HG02610 (cell line): ENCODE results near the gene MEMO1.
A peak's percentile ranks its signal among the peaks of the same experiment; 100 is the strongest.
"Not testable (repeated sequence)": the region's sequence is repeated elsewhere in the genome, so short reads cannot be mapped to it uniquely, and the experiment has no call there.

ENCODE experiments used
- ATAC-seq: cut with Tn5 transposase; IDR thresholded peaks from one replicate; pipeline ENCODE4 v1.9.1; 2021; ENCODE audit warnings: mild to moderate bottlenecking, moderate library complexity; ENCODE audit not compliant: unreplicated experiment

Gene MEMO1

GRCh38 chr2:32010670-32011484 is at the start of gene MEMO1:
Gene MEMO1 (minus strand): TSS chr2:32011008. CDS start chr2:32010247, 761 bp downstream.
- ATAC-seq = peak; percentile 59

GRCh38 chr2:32060266-32060665 is 49.5 kb upstream of the MEMO1 start:
- no peak for ATAC-seq

DNA sequence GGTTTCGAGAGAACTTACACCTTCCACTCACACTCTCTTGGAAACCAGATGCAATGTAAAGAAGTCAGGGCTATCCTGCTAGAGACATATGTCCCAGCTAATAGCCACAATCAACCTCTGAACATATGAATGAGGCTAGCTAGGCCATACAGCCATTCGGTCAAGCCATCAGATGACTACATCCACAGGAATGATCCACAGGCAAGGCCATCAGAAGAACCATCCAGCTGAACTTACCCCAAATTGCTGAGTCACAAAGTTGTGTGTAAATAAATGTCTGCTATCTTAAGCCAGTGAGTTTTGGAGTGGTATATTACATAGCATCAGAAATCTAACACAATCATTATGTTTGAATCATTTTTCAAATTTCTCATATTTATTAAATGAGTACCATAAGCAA is 47.3 kb upstream of the MEMO1 start:
- ATAC-seq = no peak

DNA sequence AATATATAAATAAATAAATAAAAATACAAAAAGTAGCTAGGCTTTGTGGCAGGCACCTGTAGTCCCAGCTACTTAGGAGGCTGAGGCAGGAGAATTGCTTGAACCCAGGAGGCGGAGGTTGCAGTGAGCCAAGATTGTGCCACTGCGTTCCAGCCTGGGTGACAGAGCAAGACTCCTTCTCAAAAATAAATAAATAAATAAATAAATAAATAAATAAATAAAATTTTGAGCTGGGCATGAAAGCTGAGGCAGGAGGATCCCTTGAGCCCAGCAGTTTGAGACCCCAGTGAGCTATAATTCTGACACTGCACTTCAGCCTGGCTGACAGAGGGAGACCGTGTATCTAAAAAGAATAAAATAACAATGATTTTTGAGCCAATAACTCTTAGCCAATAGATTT is 43.8 kb upstream of the MEMO1 start:
- ATAC-seq = not testable (repeated sequence)

GRCh38 chr2:32051836-32052439 is 41.1 kb upstream of the MEMO1 start:
- ATAC-seq = no peak

GRCh38 chr2:32043561-32043960 is 32.8 kb upstream of the MEMO1 start:
- no peak for ATAC-seq

DNA sequence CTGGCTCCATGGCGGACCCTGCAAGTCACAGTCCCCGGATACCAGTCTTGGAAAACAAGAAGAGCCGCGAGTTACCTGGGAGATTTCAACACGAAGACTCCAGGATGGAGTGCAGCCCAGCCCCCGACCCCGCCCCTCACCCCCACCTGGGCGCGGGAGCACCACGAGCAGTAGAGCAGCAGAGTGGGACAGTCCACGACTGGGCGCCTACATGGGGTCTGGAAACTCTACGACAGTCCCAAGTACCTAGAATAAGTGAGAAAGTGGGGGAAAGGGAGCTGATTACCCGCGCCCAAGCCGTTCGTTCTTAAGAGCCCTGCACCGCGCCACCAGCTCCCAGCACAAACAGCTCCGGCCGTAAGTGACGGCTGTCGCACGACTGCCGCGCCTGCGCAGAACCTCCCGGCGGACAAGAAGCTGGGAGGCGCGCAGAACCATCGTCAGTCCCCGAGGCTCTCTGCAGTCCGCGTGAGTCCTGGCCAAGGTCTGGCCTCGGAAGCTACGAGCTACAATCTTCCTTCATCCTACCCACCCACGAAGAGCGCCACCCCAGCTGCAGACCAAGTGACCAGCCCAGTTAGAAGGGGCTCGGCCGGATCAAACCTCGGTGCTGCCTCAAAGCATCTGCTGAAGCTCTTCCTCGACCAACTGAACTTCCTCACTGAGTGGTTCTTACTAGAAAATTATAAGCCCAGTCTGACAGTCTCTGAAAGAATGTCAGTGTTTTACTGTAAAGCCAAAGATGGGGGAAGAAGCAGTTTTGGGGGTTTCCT is 28.8 kb upstream of the MEMO1 start, which contains the start of gene DPY30:
Gene DPY30 (minus strand): TSS at position 359 of the 773 bp plus-strand sequence. CDS start 349 bp downstream, at position 10.
- peak; percentile 88 for ATAC-seq

DNA sequence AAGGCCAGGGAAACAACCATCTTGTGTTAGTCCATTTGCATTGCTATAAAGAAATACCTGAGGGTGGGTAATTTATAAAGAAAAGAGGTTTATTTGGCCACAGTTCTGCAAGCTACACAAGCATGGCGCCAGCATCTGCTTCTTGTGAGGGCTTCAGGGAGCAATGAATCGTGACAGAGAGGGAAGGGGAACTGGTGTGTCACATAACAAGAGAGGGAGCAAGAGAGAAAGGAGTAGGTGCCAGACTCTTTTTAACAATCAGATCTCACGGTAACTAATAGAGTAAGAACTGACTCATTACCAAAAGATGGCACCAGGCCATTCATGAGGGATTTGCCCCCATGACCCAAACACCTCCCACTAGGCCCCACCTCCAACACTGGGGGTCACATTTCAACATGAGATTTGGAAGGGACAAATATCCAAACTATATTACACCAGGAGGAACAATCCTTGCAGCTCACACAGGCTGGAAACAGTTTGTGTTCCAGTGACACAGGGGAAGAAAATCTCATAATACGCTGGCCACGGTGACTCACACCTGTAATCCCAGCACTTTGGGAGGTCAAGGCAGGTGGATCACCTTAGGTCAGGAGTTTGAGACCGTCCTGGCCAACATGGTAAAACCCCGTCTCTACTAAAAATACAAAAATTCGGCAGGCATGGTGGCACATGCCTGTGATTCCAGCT is 23.5 kb upstream of the MEMO1 start:
- ATAC-seq = not testable (repeated sequence)

- not testable (repeated sequence) for ATAC-seq
These were observed 8.1 kb upstream of the MEMO1 start for GRCh38 chr2:32018789-32019482.

DNA sequence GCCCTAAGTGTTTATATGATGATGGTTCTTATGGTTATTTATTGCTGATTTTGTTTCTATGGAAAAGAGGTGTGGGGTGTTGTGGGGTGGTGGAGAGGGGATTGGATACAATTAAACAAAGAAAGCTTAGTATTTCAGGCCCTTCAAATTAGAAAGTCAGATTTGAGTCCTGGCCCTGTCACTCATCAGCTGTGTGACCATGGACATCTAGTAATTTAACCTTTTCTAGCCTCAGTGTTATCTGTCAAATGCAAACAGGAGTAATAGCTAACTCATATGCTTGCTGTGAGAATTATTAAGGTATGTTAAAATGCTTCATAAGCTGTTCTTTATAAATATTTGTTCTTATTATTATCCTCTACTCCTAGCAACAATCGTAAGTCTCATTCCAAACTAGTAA is 2.1 kb upstream of the MEMO1 start:
- no peak for ATAC-seq

GRCh38 chr2:32011485-32011960 is 715 bp upstream of the MEMO1 start:
- no peak for ATAC-seq

DNA sequence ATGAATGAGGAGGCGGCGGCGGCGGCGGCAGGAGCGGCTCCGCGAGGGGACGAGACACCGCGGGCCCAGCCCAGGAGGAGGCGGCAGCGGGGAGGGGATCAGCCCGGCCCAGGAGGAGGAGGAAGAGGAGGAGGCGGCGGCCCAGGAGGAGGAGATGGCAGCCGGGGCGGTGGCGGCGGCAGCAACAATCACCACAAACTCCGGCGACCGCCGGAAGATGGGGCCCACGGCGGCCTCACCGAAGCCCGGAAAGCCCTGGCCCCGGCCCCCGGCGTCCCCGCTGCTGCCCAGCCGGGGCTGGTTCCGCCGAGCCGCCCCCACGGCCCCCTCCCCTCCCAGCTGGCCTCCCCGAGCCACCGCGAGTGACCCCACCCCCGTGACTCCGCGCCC is 533 bp downstream of the MEMO1 start:
- peak; percentile 56 for ATAC-seq

DNA sequence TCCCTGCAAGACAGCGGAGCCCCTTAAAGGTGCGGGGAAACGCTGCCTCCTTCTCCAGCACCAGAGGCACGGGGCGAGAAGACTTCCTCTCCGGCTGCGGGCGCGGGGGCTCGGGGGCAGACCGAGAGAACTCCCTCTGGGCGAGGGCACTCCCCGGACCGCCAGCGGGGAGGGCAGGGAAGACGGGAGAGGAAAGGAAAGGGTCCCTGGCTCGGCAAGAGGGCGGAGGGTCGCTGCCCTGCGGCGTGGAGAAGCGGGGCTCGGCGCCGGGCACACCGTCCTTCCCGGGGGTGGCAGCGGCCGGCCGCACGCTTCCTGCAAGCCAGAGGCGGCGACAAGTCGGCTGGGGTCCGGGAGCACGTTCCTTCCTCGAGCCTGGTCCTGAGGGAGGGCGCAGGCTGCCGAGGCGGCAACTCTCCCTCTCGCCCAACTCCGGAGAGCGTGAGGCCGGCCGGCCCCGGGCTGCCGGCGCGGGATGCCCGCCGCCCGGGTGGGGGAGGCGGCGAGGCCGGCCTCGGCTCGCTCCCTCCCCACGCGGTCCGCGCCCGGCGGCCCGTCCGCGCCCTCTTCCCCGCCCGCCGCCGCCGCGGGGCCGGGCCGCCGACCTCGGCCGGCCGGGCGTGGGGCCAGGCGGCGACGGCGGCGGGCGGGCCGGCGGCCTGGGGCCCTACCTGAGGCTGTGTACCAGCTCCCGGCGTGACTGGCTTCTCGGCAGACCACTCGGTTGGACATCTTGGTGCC is 1.1 kb downstream of the MEMO1 start:
- peak; percentile 24 for ATAC-seq

DNA sequence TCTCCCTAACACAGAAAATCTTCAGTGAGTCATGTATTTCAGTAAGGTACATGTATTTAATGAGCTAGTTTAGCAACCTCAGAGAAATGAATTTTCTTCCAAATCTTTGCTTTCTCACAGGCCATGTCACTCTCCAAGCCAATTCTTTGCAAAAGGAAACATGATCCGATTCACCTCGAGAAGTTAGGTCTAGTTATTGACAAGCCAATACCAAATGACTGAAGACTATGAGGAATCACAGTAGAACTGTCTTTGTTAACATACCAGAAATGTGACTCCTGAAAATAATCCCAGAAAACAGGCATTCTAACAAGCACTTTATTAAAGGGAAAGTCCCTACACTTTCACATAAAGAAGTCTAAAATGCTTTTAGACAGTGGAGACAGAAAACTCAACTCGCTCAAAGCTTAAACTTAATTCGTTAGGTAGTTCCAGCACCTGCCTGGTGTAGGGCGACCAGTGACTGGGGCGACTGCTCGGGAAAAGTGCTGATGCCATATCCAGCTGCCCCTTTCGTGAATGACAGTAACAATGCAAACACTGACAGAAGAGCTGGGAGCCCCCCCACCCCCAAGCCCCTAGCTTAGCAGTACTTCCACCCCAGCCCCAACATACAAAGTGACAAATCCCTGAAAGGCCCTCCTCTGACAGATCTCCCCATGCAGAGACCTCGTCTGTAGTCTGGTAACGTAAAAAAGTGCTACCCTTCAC is 1.8 kb downstream of the MEMO1 start:
- no peak for ATAC-seq

- no peak for ATAC-seq
These were observed 3.8 kb downstream of the MEMO1 start for GRCh38 chr2:32007121-32007391.

GRCh38 chr2:32005371-32005976 is 5.3 kb downstream of the MEMO1 start:
- ATAC-seq = no peak

GRCh38 chr2:32003791-32004190 is 7.0 kb downstream of the MEMO1 start:
- no peak for ATAC-seq

DNA sequence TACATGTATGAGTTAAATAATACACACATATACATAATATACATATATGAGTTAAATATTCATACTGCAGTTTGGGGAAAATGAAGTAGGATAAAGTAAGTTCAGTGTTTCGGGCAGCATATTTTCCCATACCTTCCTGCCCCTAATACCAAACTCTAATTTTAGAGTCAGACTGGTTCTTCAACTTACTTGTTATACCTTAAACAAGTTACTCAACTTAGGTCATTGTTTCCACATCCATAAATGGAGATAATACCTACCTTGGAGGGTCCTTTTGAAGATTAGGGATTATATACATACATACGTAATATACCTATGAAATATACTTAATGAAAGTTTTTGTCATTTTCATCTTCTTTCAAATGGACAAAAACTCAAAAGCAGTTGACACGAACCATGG is 8.4 kb downstream of the MEMO1 start:
- ATAC-seq = no peak

DNA sequence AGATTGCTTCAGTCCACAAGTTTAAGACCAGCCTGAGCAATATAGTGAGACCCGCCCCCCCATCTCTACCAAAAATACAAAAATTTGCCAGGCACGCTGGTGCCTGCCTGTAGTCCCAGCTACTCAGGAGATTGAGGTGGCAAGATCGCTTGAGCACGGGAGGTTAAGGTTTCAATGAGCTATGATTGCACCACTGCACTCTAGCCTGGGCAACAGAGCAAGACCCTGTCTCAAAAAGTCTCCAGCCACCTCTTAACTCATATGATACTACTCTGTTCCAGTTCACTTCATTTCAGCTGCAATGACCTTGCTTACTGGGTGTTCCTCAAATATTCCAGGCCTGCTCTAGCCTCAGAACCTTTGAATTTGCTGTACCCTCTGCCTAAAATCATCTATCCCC is 11.4 kb downstream of the MEMO1 start:
- no peak for ATAC-seq
